HL-60/S4 (cell line): Measurements from ENCODE around the gene TMEM205.
"Not testable (repeated sequence)": the region's sequence is repeated elsewhere in the genome, so short reads cannot be mapped to it uniquely, and the experiment has no call there.

Experiments
- in situ Hi-C: fragments of 300-500 bp; cut with MboI; formaldehyde crosslinking; loops from 2 replicates; pipeline ENCODE4 v1.14.3; 2022; ENCODE audit warnings: low sequenced_read_pairs

Gene TMEM205

DNA sequence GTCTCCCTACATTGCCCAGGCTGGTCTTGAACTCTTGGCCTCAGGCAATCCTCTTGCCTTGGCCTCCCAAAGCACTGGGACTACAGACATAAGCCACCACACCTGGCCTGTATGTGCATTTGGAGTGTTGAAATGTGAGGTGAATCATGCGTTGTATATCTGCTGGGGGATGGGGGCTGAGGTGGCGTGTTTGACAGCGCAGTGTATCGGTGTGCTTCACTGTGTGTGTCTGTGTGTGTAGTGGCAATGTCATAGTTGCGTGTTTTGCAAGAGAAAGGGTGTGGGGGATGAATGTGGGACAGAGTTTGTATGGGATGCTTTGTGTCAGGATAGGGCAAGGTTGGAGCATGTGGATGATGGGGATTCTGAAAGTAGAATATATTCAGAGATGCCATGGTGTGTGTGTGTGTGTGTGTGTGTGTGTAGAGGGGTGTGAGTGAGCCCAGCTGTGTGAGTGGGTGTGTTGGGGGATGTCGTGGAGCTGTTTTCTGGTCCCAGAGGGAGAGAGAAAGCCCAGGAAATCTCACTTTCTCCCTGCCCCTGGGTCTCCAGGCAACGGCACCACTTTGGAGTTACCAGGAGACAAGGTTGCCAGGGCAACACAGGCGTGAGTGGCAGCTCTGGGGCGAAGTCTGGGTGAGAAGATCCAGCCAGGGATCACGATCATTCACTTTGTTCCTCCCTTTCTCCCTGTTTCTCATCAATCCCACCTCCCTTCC is 27.3 kb upstream of the TMEM205 start:
- in situ Hi-C loops = no loop called here

DNA sequence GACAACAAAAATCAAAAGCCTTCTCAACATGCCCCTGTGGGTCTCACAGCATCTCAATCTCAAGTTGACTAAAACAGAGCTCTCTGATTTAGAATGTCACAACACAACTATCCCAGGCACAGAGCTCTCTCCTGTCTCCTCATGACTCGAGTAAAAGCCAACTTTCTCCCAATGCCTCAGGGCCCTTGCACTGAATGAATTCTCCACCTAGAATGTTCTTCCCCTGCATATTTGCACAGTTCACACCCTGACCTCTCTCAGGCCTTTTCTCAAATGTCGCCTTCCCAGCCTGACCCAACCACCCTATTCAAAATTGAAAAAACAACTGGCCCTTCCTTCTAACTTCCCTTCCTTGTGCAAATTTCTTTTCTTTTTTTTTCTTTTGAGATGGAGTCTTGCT is 24.7 kb upstream of the TMEM205 start:
- in situ Hi-C loops = no loop called here

DNA sequence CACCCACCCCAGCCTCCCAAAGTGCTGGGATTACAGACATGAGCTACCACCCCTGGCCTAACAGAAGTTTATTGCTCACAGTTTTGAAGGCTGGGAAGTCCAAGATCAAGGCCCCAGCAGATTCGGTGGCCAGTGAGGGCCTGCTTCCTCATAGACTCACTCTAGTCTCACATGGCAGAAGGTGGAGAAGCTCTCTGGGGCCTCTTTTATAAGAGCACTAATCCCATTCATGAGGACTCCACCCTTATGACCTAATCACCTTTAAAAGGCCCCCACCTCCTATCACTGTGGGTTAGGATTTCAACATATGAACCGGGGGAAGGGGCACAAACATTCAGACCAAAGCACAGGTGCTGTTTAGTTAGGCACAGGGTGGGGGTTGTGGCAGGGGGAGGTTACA is 21.5 kb upstream of the TMEM205 start:
- in situ Hi-C loops = no loop called here

DNA sequence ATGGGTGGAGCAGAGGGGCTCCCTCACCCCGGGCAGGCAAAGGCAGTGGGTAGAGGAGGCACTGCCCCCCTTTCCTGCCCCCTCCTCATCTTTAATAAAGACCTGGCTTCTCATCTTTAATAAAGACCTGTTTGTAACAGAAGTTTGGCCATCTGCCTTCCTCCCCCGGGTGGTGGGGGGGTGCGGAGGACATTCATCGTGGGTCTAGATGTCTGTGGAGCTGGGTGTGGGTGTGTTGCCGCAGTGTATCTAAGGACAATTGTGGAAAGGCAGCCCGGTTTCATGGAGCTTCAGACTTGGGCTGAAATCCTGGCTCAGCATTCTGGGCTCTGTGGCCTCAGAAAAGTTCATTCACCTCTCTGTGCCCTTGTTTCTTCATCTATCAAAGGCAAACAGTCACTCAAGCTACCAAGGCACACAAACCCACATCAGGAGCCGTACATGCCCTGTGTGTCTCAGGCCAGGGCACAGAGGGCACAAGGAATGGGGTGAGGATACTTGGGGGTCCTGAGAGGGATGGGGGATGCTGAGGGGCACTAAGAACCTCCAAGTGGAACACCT is 19.6 kb upstream of the TMEM205 start:
- in situ Hi-C loops = no loop called here

DNA sequence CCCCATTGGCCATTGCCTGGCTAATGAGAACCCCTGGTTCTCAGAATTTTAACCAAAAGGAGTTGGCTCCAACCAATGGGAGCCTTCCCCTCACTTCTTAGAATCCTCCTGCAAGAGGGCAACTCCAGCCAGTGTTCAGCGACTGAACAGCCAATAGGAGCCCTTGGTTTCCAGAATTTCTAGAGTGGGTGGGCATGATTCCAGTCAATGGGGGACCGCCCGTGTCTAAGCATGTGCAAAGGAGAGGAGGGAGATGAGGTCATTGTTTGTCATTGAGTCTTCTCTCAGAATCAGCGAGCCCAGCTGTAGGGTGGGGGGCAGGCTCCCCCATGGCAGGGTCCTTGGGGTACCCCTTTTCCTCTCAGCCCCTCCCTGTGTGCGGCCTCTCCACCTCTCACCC is 18.9 kb upstream of the TMEM205 start:
- in situ Hi-C loops = no loop called here

DNA sequence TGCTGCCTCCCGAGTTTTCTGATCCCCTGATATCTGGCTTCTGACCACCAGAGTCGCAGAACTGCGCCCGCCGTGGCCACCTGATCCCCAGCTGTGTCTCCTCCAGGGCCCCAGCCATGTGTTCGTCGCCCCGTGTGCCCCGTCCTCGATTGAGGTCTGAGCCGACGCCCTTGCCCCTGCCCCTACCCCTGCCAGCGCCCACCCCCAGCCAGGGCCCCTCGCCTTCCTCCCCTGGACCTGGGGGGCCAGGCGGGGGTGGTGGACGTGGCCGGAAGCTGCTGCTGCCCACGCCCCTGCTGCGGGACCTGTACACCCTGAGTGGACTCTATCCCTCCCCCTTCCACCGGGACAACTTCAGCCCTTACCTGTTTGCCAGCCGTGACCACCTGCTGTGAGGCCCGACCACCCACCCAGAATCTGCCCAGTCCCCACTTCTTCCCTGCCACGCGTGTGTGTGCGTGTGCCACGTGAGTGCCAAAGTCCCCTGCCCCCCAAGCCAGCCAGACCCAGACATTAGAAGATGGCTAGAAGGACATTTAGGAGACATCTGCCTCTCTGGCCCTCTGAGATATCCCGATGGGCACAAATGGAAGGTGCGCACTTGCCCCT is 18.3 kb upstream of the TMEM205 start:
- in situ Hi-C loops = no loop called here

DNA sequence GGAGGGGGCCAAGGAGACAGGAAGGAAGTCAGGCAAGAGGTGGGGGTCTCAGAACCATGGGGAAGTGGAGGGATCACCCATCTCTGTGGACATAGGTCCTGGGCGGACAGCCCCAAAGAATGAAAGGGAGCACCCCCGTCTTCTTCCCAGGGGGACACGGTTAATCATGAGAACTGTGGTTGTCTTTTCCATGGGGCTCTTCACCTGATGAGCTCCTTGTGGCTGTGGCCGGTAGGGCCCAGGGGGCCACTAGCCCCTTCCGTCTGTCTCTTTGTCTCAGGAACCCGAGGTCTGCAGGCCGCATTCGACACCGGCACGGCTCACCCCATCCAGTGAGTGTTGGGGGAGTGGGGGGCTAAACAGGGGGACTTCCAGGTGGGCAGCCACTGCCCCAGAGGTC is 17.8 kb upstream of the TMEM205 start:
- in situ Hi-C loops = no loop called here

DNA sequence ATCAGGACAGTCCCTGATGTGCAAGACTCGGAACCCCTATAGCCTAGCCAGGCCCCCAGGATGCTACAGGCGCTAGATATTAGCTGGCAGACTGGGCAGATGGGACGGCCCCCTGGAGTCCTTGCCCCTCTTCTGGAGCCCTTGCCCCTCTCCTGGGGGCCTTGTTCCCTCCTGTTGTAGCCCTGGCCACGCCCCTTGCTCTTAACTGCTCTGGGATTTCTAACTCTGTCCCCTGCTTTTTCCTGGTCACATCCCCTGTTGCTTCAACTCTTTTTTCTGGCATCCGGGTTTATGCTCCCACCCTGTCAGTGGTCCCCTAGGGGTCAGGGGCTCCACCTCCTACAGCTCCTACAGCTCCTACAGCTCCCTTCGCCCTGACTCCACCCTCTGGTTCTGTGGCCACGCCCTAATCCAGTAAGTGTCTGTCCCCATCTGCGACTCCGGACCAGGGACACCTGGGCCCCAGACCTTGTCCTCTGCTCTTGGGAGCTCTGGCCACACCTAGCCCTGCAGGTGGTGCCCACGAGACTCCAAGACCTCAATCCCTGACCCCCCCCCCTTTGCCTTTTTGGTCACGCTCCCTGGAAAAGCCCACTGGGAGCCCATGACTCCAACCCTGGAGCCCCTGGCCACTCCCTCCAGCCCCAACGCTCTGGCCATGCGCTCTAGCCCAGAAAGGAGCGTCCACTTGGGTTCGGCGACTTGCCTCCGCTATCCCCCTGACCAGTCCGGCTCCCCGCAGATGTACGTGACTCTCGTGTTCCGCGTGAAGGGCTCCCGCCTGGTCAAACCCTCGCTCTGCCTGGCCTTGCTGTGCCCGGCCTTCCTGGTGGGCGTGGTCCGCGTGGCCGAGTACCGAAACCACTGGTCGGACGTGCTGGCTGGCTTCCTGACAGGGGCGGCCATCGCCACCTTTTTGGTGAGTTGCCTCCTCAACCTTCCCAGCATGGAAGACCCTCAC is 16.0 kb upstream of the TMEM205 start:
- in situ Hi-C loops = no loop called here

DNA sequence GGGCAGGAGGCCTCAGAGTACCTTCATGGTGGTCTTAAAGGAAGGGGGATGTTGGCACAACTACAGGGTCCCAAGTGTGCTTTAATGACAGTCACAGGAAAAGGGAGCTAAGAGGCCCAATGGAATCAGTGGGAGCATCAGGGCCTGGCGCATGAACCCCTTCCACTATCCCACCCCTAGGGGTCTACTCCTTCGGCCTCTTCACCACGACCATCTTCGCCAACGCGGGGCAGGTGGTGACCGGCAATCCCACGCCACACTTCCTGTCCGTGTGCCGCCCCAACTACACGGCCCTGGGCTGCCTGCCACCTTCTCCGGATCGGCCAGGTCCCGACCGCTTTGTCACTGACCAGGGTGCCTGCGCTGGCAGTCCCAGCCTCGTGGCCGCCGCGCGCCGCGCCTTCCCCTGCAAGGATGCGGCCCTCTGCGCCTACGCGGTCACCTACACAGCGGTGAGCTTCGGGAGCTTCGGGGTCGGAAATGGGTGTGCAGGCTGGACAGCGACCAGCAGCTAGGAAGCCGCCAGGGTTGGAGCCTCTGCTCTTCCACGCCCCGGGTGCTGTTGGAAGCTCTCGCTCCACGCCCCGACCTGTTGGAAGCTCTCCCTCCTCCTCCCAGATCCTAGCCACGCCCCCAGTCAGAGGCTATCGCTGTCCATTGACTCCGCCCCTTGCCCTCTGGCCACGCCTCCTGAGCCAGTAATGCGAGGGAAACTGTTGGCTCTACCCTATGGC is 15.1 kb upstream of the TMEM205 start:
- in situ Hi-C loops = no loop called here

DNA sequence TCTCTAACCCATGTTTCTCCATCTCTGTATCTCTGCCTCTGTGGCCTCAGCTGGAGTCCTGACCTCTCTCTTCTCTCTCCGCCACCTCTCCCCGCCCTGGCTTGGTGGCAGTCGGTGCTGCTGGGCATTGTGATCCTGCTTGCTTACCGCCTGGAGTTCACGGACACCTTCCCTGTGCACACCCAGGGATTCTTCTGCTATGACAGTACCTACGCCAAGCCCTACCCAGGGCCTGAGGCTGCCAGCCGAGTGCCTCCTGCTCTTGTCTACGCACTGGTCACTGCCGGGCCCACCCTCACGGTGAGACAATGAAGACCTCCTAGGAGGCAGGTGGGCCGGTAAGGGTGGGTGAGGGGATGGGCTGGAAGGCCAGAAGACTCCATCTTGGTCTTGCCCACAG is 13.4 kb upstream of the TMEM205 start:
- in situ Hi-C loops = no loop called here

DNA sequence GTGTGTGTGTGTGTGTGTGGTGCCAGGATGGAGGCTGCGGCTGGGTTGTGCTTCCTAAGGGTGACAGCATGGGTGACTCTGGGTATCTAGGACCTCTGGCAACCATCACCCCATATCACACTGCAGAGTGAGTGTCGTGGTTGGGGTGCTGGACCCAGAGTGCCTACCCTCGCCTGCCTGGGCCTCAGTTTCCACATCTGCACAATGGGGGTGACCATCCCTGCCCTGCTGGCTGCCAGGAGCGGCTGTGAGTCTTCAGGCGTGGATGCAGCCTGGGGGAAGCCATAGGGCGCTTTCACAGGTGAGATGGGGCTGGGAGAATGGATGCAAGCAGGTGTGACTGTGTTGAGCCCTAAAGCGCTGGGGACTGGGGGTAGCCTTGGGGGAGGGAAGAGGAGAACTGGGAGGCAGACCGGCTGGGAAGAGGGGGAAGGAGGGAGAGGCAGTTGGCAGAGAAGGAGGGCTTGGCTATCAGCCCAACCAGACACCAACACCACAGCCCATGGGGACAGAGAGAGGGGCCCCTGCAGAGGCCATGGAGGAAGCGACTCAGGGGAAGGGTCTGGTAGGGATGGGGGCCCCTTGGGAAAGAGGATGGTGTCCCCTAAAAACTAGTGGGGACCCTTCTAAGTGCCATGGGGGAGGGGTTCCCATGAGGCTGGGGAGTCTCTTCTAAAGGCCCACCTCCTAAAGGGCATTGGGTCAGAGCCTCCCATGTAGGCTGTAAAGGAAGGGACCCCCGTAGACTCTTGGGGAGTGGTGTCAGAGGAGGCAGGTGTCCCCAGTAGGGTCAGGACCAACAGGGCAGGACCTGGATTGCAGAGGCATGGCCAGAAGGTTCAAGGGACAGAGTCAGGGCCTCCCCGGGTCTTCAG is 10.8 kb upstream of the TMEM205 start:
- in situ Hi-C loops = no loop called here

DNA sequence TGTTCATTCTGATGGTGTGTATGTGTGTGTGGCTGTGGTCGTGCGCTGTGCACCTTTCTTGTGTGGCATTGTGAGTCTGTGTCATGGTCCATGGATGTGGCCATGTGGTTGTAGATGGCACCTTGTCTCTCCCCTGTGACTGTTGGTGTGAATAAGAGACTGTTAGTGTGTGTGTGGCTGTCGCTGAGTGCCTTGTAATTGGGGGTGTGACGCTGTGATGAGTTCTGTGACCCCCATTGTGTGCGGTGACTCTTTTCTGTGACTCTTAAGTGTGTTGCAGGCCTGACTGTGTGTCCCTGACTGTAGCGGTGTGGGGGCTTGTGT is 10.0 kb upstream of the TMEM205 start:
- in situ Hi-C loops = no loop called here

DNA sequence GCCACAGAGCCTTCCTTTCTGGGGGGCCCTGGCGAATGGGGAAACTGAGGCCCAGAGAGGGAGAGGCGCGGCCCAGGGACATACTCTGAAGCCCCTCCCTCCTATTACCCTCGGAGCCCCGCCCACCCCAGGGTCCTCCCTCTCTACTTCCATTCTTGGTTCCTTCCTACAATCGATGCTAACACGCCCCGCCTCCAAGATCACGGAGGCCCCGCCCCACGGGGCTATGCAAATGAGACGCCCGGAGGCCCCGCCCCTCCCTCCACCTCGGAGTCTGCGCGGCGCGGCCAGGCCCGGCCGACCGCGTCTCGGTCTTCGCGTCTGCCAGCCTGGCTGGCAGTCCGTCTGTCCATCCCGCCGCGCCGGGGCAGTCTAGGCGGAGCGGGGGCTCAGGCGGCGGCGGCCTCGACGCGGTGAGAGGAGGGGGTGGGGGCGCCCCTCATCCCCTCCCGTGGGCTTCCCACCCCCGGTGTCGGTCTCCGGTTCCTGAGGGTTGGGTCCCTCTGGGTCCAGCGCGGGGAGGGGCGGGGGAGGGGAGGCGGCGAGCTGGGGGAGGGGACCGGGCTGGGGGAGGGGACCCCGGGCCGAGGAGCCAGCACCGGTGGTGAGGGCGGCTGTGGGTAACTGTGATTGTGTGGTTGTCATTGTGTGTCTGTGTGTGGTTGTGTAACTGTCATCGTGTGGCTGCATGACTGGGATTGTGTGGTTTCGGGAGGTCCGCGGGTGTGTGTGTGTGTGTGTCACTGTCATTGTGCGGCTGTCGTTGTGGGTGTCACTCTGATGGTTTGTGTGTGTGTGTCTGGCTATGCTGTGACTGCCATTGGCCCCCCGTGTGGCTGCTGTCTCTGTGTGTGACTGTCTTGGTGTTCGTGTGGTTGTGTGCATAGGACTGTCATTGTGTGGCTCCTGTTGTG is 9.3 kb upstream of the TMEM205 start, which contains the start of gene PLPPR2:
Gene PLPPR2, plus strand, starts transcription at position 273 of the 914 bp plus-strand sequence. CDS start 2,242 bp downstream, outside the sequence.
- in situ Hi-C loops = no loop called here

DNA sequence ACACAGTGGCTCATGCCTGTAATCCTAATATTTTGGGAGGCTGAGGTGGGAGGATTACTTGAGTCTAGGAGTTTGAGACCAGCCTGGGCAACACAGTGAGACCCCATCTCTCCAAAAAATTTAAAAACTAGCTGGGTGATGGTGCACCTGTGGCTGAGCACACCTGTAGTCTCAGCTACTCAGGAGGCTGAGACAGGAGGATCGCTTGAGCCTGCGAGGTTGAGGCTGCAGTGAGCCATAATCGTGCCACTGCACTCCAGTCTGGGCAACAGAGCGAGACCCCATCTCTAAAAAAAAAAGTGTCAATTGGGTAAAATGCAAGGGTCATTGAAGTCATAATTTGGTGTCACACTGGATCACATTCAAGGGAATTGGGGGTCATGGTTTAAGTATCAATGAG is 8.0 kb upstream of the TMEM205 start:
- in situ Hi-C loops = not testable (repeated sequence)

DNA sequence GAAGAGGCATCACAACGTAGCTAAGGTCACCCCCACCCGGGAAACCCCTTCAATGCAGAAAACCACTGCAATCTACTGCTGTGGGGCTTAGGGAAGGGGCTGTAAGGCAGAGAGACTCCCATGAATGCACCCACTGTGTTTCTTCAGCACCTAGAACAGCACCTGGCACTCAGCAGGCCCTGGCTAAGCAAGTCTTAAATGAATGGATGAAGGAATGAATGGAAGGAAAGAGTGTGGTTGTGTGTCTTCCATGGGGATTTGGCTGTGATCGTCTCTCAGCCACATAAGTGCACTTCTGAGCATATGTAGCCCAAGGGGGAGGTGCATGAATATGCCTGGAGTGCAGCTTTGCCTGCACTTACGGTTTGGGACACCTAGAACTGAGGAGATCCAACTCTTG is 3.1 kb upstream of the TMEM205 start:
- in situ Hi-C loops = no loop called here

DNA sequence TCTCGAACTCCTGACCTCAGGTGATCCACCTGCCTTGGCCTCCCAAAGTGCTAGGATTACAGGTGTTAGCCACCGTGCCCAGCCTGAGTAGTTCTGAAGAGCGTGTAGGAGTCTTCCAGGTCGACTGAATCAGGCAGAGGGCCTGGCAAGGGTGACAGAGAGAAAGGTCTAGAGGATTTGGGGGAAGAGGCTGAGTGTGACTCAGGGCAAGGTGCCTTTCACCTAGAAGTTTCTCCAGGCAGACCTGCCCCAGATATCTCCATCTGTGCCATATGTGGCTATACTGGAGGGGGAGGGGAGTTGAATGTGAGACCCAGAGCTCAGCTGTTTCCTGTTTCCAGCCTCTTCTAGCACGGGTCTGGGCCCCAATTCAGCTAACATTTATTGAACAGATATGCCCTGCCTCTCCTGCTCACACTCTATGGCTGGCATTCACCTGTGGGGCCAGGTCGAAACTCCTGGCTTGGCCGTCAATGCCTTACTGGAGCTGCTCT is 1.5 kb upstream of the TMEM205 start:
- in situ Hi-C loops = no loop called here

DNA sequence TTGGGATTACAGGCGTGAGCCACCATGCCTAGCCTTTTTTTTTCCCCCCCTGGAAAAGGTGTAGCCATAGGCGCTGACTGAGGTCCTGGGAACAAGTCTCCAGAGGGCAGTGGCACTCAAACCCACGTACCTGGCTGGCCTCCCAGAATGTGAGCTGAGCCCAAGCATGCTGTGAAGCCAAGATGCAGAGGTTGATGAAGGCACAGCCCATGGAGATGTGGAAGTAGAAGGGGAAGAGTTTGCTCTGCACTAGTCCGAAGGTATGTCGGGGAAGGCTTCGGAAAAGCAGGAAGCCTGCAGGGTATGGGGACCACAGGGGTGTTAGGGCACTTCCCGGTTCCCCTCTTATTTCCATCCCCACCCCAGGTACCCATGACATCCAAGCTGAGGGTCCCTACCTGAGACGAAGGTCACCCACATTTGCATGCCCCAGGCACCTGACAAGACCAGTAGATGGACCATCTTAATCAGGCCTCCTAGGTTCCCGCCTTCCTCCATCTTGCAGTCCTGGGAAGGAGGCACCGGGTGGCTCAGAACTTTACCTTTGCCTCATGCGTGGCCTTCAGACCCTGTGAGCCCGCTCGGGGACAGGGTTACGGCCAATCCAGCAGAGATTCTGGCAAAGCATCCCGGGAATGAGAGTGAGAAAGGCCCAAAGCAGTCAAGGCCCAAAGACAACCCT is 805 bp downstream of the TMEM205 start:
- in situ Hi-C loops = no loop called here

DNA sequence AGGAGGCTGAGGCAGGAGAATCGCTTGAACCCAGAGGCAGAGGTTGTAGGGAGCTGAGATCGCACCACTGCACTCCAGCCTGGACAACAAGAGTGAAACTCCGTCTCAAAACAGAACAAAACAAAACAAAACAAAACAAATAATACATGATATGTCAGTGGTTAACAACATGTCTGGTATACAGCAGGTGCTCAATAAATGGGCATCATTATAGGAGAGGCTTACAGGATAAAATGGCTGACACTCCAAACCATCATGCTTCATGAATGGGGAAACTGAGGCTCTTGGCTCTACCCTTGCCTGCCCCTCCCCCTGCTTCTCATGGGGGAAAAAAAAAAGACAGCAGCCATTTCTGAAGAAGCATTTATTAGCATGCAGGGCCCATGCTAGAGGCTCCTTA is 3.6 kb downstream of the TMEM205 start:
- in situ Hi-C loops = no loop called here
